Peyer's patch (tissue), 4 donors: Measurements from ENCODE around the gene CLMP. TPM values are rescaled to one million over a fixed set of nuclear protein-coding genes. Genes with fewer than 3 reads are reported as not detected.

Source experiments
- DNase-seq, 3 donors: peaks; one replicate each; pipeline ENCODE4 v3.0.0-alpha.2; 2017 to 2019
- H3K27ac ChIP-seq, 4 donors: fragments of 200-600 bp; sonication (generic); one replicate each; pipeline ENCODE4 v1.5.1; 2016 to 2019
- H3K27me3 ChIP-seq, 2 donors: fragments of 200-600 bp; sonication (generic); one replicate each; pipeline ENCODE4 v1.5.1; 2019
- H3K36me3 ChIP-seq, 3 donors: fragments of 200-600 bp; sonication (generic); one replicate each; pipeline ENCODE4 v1.5.1; 2016 to 2019
- H3K4me1 ChIP-seq, 4 donors: fragments of 200-600 bp; sonication (generic); one replicate each; pipeline ENCODE4 v1.5.1; 2016 to 2019
- H3K4me3 ChIP-seq, 4 donors: fragments of 200-600 bp; sonication (generic); 1 replicate in 3 of 4; 2 replicates in 1 of 4; pipeline ENCODE4 v1.5.1; 2016 to 2019; ENCODE audit warnings: mild to moderate bottlenecking in 1 of 4
- H3K9me3 ChIP-seq, 4 donors: fragments of 200-600 bp; sonication (generic); one replicate each; pipeline ENCODE4 v1.5.1; 2016 to 2019; ENCODE audit warnings: mild to moderate bottlenecking in 1 of 4
- CTCF ChIP-seq, 6 experiments: fragments of 450-650 bp in 4 of 6; fragments of 200-600 bp in 2 of 6; sonication (generic) in 1 of 6; IDR thresholded peaks; one replicate each; pipeline ENCODE4 v1.5.1; 2017 to 2019; ENCODE audit warnings: antibody characterized with exemption in 6 of 6, mild to moderate bottlenecking in 3 of 6, moderate library complexity in 1 of 6
- POLR2A ChIP-seq, 2 donors: fragments of 450-650 bp; IDR thresholded peaks; one replicate each; pipeline ENCODE4 v1.5.1; 2017; ENCODE audit warnings: antibody characterized with exemption in 2 of 2, mild to moderate bottlenecking in 2 of 2, moderate library complexity in 2 of 2
- total RNA-seq, 4 donors: library from RNA; depleted of rRNA; stranded (reverse); fragments of >200 nt; gene quantifications; one replicate each; pipeline ENCODE4 v1.1.0, GENCODE V29; 2016

The CLMP gene
- total RNA-seq, 4 donors from 2014 or later, result 8.4 to 48.7 (median 13.2) TPM

- H3K36me3 ChIP-seq, result peaks cover 0 to 58% (median 0%) of the 10 kb centered on the region in 3 donors
- no peaks in the 10 kb centered on the region for H3K27me3 ChIP-seq
- DNase-seq, result no peak
- peaks cover 0 to 43% (median 12%) of the 10 kb centered on the region in 4 donors for H3K4me1 ChIP-seq
- H3K27ac ChIP-seq, result peak overlapping the region in 2 of 4 donors; percentile 3 to 45
- no peaks in the 10 kb centered on the region for H3K9me3 ChIP-seq
- TF ChIP-seq POLR2A (IDR thresholded peaks at IDR 0.05) (no peak), CTCF (IDR thresholded peaks at IDR 0.05) (peak; percentile 45 to 77 (median 72))
- H3K4me3 ChIP-seq, result no peak overlapping the region
Measured at GRCh38 chr11:123054301-123055065, 140.6 kb downstream of the CLMP start.

GRCh38 chr11:123052901-123053721, 141.9 kb downstream of the CLMP start:
- no peak overlapping the region for H3K27ac ChIP-seq
- H3K4me1 ChIP-seq, result peaks cover 0 to 30% (median 8%) of the 10 kb centered on the region in 4 donors
- DNase-seq, result no peak
- TF ChIP-seq CTCF (IDR thresholded peaks at IDR 0.05), result no peak
- no peak for TF ChIP-seq POLR2A (IDR thresholded peaks at IDR 0.05)
- H3K27me3 ChIP-seq, result no peaks in the 10 kb centered on the region
- peaks cover 0 to 45% (median 0%) of the 10 kb centered on the region in 3 donors for H3K36me3 ChIP-seq
- H3K4me3 ChIP-seq, result no peak overlapping the region
- H3K9me3 ChIP-seq, result no peaks in the 10 kb centered on the region

GRCh38 chr11:123051634-123052033, 143.4 kb downstream of the CLMP start:
- Histone ChIP-seq H3K4me3 (no peak overlapping the region), H3K27ac (no peak overlapping the region), H3K36me3 (peaks cover 0 to 30% (median 0%) of the 10 kb centered on the region in 3 donors), H3K27me3 (no peaks in the 10 kb centered on the region), H3K9me3 (no peaks in the 10 kb centered on the region), H3K4me1 (peaks cover 0 to 19% (median 6%) of the 10 kb centered on the region in 4 donors)
- DNase-seq, result no peak
- TF ChIP-seq CTCF (IDR thresholded peaks at IDR 0.05) (no peak), POLR2A (IDR thresholded peaks at IDR 0.05) (no peak)

- H3K4me1 ChIP-seq, result peaks cover 0 to 16% (median 6%) of the 10 kb centered on the region in 4 donors
- H3K36me3 ChIP-seq, result peaks cover 0 to 25% (median 0%) of the 10 kb centered on the region in 3 donors
- H3K27me3 ChIP-seq, result no peaks in the 10 kb centered on the region
- TF ChIP-seq POLR2A (IDR thresholded peaks at IDR 0.05) (no peak), CTCF (IDR thresholded peaks at IDR 0.05) (no peak)
- H3K4me3 ChIP-seq, result no peak overlapping the region
- no peak overlapping the region for H3K27ac ChIP-seq
- no peak for DNase-seq
- H3K9me3 ChIP-seq, result no peaks in the 10 kb centered on the region
Measured at GRCh38 chr11:123051146-123051545, 143.9 kb downstream of the CLMP start.

GRCh38 chr11:123047947-123048293, 147.1 kb downstream of the CLMP start:
- Histone ChIP-seq H3K4me3 (no peak overlapping the region), H3K27ac (no peak overlapping the region), H3K36me3 (peaks cover 0 to 2% (median 0%) of the 10 kb centered on the region in 3 donors), H3K9me3 (no peaks in the 10 kb centered on the region), H3K4me1 (no peaks in the 10 kb centered on the region), H3K27me3 (no peaks in the 10 kb centered on the region)
- TF ChIP-seq POLR2A (IDR thresholded peaks at IDR 0.05), result no peak
- TF ChIP-seq CTCF (IDR thresholded peaks at IDR 0.05), result no peak
- no peak for DNase-seq
